ENCODE results near the gene MORN5. TPM values are rescaled to one million over a fixed set of nuclear protein-coding genes. Genes with fewer than 3 reads are reported as not detected.

MORN5 gene
- total RNA-seq, 1 experiment from 2014 or later = not detected

DNA sequence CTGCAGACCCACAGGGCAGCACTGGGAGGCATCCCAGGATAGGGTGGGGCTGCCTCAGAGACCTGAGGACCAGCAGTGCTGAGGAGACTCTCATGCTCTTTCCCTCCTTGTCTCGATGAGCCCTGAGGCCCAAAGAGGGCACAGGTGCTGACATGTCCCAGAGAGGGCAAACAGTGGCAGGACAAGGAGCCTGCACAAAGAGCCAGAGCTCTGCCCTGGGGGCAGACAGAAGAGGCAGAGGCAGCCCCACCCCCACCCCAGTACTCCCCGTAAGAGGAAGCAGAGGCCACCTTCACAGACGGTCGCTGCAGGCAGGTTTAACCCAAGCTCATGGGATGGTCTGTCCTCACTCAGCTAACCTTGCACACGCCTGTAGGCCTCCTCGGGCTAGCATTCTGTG, 37.2 kb upstream of the MORN5 start:
- Histone ChIP-seq H3K36me3 (ENCODE audit: insufficient read depth, low read length) (no peaks in the 10 kb centered on the region), H3K79me2 (ENCODE audit: low read length) (no peaks in the 10 kb centered on the region), H3K4me1 (ENCODE audit: low read length) (no peaks in the 10 kb centered on the region), H3K4me3 (ENCODE audit: low read length) (no peak overlapping the region), H3K9ac (ENCODE audit: low read length) (no peak overlapping the region), H3K9me3 (ENCODE audit: low read length) (no peaks in the 10 kb centered on the region), H3K4me2 (ENCODE audit: low read depth, low read length, poor library complexity, severe bottlenecking) (no peak overlapping the region), H2AFZ (ENCODE audit: low read length) (no peak overlapping the region), H3K27me3 (ENCODE audit: low read length) (no peaks in the 10 kb centered on the region), H3K27ac (ENCODE audit: low read length) (no peak overlapping the region), H4K20me1 (ENCODE audit: insufficient read depth, low read depth, low read length) (no peaks in the 10 kb centered on the region; the same call in 1 of the 2 replicates), H3K9me2 (replicated peaks; ENCODE audit: insufficient read depth, low read length) (no peaks in the 10 kb centered on the region)
- no peak for DNase-seq

- no peak overlapping the region for H2AFZ ChIP-seq (ENCODE audit: low read length)
Observed at GRCh38 chr9:122122903-122123632, 36.6 kb upstream of the MORN5 start.

DNA sequence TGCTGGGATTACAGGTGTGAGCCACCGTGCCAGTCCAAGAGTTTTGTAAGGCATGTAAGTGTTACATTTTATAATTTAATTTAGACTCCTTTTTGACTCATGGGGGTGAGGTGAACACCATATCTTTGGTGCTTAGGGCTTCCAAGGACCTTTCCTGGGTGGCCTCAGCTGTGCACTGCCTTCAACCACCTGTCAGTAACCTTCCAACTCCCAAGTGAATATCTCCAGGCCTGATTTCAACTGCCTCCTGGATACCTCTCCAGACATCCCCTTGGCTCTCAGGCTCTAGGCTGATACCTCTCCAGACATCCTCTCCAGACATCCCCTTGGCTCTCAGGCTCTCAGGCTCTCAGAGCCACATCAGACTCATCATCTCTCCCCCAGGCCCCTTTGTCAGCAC, 35.7 kb upstream of the MORN5 start:
- H3K4me1 ChIP-seq (ENCODE audit: low read length) = no peaks in the 10 kb centered on the region
- H3K79me2 ChIP-seq (ENCODE audit: low read length) = no peaks in the 10 kb centered on the region
- no peaks in the 10 kb centered on the region for H3K9me3 ChIP-seq (ENCODE audit: low read length)
- no peak overlapping the region for H3K4me2 ChIP-seq (ENCODE audit: low read depth, low read length, poor library complexity, severe bottlenecking)
- H3K36me3 ChIP-seq (ENCODE audit: insufficient read depth, low read length) = no peaks in the 10 kb centered on the region
- no peak overlapping the region for H2AFZ ChIP-seq (ENCODE audit: low read length)
- H3K27ac ChIP-seq (ENCODE audit: low read length) = no peak overlapping the region
- H3K4me3 ChIP-seq (ENCODE audit: low read length) = no peak overlapping the region
- no peaks in the 10 kb centered on the region for H3K9me2 ChIP-seq (replicated peaks; ENCODE audit: insufficient read depth, low read length)
- DNase-seq = no peak
- H3K27me3 ChIP-seq (ENCODE audit: low read length) = no peaks in the 10 kb centered on the region
- H3K9ac ChIP-seq (ENCODE audit: low read length) = no peak overlapping the region
- no peaks in the 10 kb centered on the region; the same call in 1 of the 2 replicates for H4K20me1 ChIP-seq (ENCODE audit: insufficient read depth, low read depth, low read length)

More at GRCh38 chr9:122122903-122123632, 36.6 kb upstream of the MORN5 start:
- H3K9me3 ChIP-seq (ENCODE audit: low read length) = no peaks in the 10 kb centered on the region
- H4K20me1 ChIP-seq (ENCODE audit: insufficient read depth, low read depth, low read length) = no peaks in the 10 kb centered on the region; the same call in 1 of the 2 replicates
- H3K27ac ChIP-seq (ENCODE audit: low read length) = no peak overlapping the region
- no peaks in the 10 kb centered on the region for H3K36me3 ChIP-seq (ENCODE audit: insufficient read depth, low read length)
- no peak overlapping the region for H3K4me3 ChIP-seq (ENCODE audit: low read length)
- H3K4me2 ChIP-seq (ENCODE audit: low read depth, low read length, poor library complexity, severe bottlenecking) = no peak overlapping the region
- H3K79me2 ChIP-seq (ENCODE audit: low read length) = no peaks in the 10 kb centered on the region
- no peaks in the 10 kb centered on the region for H3K27me3 ChIP-seq (ENCODE audit: low read length)
- H3K4me1 ChIP-seq (ENCODE audit: low read length) = no peaks in the 10 kb centered on the region
- H3K9me2 ChIP-seq (replicated peaks; ENCODE audit: insufficient read depth, low read length) = no peaks in the 10 kb centered on the region
- peak; percentile 90 for DNase-seq
- no peak overlapping the region for H3K9ac ChIP-seq (ENCODE audit: low read length)

DNA sequence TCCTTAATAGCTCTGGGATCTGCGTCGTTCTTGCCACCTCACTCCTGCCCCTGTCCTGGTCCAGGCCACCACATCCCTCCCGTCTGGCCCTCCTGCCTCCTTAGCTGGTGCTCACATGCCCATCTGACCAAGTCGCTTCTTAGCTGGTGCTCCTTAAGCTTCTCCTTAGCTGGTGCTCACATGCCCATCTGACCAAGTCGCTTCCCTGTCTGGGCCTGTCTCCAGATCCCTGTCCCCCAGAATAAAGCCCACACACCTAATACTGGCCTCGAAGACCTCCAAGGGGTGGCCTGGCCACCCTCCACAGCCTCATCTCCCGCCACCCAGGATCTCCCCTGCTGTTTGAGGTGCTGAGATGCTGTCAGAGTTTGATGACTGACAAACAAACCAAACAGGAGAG, 35.2 kb upstream of the MORN5 start:
- no peaks in the 10 kb centered on the region for H3K79me2 ChIP-seq (ENCODE audit: low read length)
- no peaks in the 10 kb centered on the region for H3K9me3 ChIP-seq (ENCODE audit: low read length)
- no peak overlapping the region for H3K9ac ChIP-seq (ENCODE audit: low read length)
- H3K36me3 ChIP-seq (ENCODE audit: insufficient read depth, low read length) = no peaks in the 10 kb centered on the region
- H3K4me3 ChIP-seq (ENCODE audit: low read length) = no peak overlapping the region
- no peaks in the 10 kb centered on the region; the same call in 1 of the 2 replicates for H4K20me1 ChIP-seq (ENCODE audit: insufficient read depth, low read depth, low read length)
- H2AFZ ChIP-seq (ENCODE audit: low read length) = no peak overlapping the region
- no peaks in the 10 kb centered on the region for H3K9me2 ChIP-seq (replicated peaks; ENCODE audit: insufficient read depth, low read length)
- no peaks in the 10 kb centered on the region for H3K27me3 ChIP-seq (ENCODE audit: low read length)
- no peak overlapping the region for H3K4me2 ChIP-seq (ENCODE audit: low read depth, low read length, poor library complexity, severe bottlenecking)
- DNase-seq = no peak
- no peaks in the 10 kb centered on the region for H3K4me1 ChIP-seq (ENCODE audit: low read length)
- no peak overlapping the region for H3K27ac ChIP-seq (ENCODE audit: low read length)

- Histone ChIP-seq H2AFZ (ENCODE audit: low read length) (no peak overlapping the region), H3K4me2 (ENCODE audit: low read depth, low read length, poor library complexity, severe bottlenecking) (no peak overlapping the region), H3K27ac (ENCODE audit: low read length) (no peak overlapping the region), H3K9me2 (replicated peaks; ENCODE audit: insufficient read depth, low read length) (no peaks in the 10 kb centered on the region), H3K9me3 (ENCODE audit: low read length) (no peaks in the 10 kb centered on the region), H4K20me1 (ENCODE audit: insufficient read depth, low read depth, low read length) (no peaks in the 10 kb centered on the region; the same call in 1 of the 2 replicates), H3K4me3 (ENCODE audit: low read length) (no peak overlapping the region), H3K27me3 (ENCODE audit: low read length) (no peaks in the 10 kb centered on the region), H3K36me3 (ENCODE audit: insufficient read depth, low read length) (no peaks in the 10 kb centered on the region), H3K9ac (ENCODE audit: low read length) (no peak overlapping the region), H3K79me2 (ENCODE audit: low read length) (no peaks in the 10 kb centered on the region), H3K4me1 (ENCODE audit: low read length) (no peaks in the 10 kb centered on the region)
- peak; percentile 89 for DNase-seq
Observed at GRCh38 chr9:122125158-122125508, 34.6 kb upstream of the MORN5 start.

- DNase-seq = no peak
- Histone ChIP-seq H3K4me2 (ENCODE audit: low read depth, low read length, poor library complexity, severe bottlenecking) (no peak overlapping the region), H3K9ac (ENCODE audit: low read length) (no peak overlapping the region), H3K27me3 (ENCODE audit: low read length) (no peaks in the 10 kb centered on the region), H3K27ac (ENCODE audit: low read length) (no peak overlapping the region), H2AFZ (ENCODE audit: low read length) (no peak overlapping the region), H4K20me1 (ENCODE audit: insufficient read depth, low read depth, low read length) (no peaks in the 10 kb centered on the region; the same call in 1 of the 2 replicates), H3K9me2 (replicated peaks; ENCODE audit: insufficient read depth, low read length) (no peaks in the 10 kb centered on the region), H3K4me3 (ENCODE audit: low read length) (no peak overlapping the region), H3K9me3 (ENCODE audit: low read length) (no peaks in the 10 kb centered on the region), H3K4me1 (ENCODE audit: low read length) (no peaks in the 10 kb centered on the region), H3K36me3 (ENCODE audit: insufficient read depth, low read length) (no peaks in the 10 kb centered on the region), H3K79me2 (ENCODE audit: low read length) (no peaks in the 10 kb centered on the region)
Observed at GRCh38 chr9:122125509-122126330, 34.0 kb upstream of the MORN5 start.

DNA sequence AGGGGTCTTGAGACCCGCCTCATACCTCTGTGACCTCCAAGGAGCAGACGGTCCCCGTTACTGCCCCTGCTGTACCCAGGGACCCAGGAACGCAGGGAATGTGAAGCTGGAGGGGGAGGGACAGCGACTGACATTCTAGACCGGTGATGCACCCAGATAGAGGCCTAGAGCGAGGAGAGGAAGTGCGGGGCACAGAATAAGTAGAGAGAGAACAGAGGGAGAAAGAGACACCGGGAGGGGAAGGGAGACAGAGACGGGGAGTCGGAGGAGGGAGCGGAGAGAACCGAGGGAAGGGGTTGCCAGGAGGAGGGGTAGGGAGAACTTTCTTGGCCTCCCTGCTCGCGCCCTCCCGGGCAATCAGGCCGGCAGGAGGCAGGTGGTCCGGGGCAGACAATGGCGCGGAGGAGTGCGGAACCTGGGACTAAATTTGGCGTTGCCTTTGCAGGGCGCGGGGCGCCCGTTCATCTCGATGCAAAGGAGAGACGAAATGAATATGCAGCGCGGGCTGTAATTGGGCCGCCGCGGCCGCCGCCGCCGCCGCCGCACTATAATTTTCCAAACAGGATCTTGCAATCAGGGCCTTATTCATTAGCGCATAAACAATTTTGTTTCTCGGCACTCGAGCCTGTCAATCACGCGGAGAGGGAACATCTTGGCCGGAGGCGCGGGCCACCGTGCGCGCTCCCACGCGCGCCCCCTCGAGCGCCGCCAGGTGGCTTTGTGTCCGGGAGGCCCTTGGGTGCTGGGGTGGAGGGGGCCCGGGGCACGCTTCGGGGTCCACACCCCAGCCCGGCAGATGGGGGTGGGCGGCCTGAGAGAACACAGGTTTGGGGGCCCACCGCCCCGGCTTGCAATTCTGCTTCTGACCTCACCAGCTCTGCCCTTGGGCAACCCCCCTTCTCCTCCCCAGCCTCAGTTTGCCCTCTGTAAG, 33.1 kb upstream of the MORN5 start:
- DNase-seq = no peak
- H3K9ac ChIP-seq (ENCODE audit: low read length) = no peak overlapping the region
- H2AFZ ChIP-seq (ENCODE audit: low read length) = no peak overlapping the region
- no peaks in the 10 kb centered on the region for H3K27me3 ChIP-seq (ENCODE audit: low read length)
- no peaks in the 10 kb centered on the region for H3K36me3 ChIP-seq (ENCODE audit: insufficient read depth, low read length)
- no peak overlapping the region for H3K4me3 ChIP-seq (ENCODE audit: low read length)
- no peaks in the 10 kb centered on the region for H3K4me1 ChIP-seq (ENCODE audit: low read length)
- no peaks in the 10 kb centered on the region for H3K79me2 ChIP-seq (ENCODE audit: low read length)
- H4K20me1 ChIP-seq (ENCODE audit: insufficient read depth, low read depth, low read length) = no peaks in the 10 kb centered on the region; the same call in 1 of the 2 replicates
- no peaks in the 10 kb centered on the region for H3K9me3 ChIP-seq (ENCODE audit: low read length)
- no peak overlapping the region for H3K27ac ChIP-seq (ENCODE audit: low read length)
- H3K9me2 ChIP-seq (replicated peaks; ENCODE audit: insufficient read depth, low read length) = no peaks in the 10 kb centered on the region
- no peak overlapping the region for H3K4me2 ChIP-seq (ENCODE audit: low read depth, low read length, poor library complexity, severe bottlenecking)
